GM12875 (cell line): Measurements from ENCODE around the gene ZBTB7C.

Source experiments
- H3K4me3 ChIP-seq: one replicate; pipeline ENCODE4 v1.5.1; 2011; ENCODE audit warnings: low read depth, low read length, control low read depth
- CTCF ChIP-seq: IDR thresholded peaks from 2 replicates; pipeline ENCODE4 v1.5.1; 2011; ENCODE audit warnings: low read depth, mild to moderate bottlenecking, control low read depth, inconsistent platforms, low read length, moderate library complexity, borderline replicate concordance; ENCODE audit not compliant: insufficient read depth

ZBTB7C gene

GRCh38 chr18:48077291-48077690 lies 331.9 kb downstream of the ZBTB7C start:
- no peak for TF ChIP-seq CTCF
- no peak overlapping the region for H3K4me3 ChIP-seq

- H3K4me3 ChIP-seq: no peak overlapping the region
- TF ChIP-seq CTCF: no peak
Measured at GRCh38 chr18:48076461-48076860, 332.7 kb downstream of the ZBTB7C start.

GRCh38 chr18:48075707-48076093 lies 333.5 kb downstream of the ZBTB7C start:
- no peak overlapping the region for H3K4me3 ChIP-seq
- no peak for TF ChIP-seq CTCF

- no peak for TF ChIP-seq CTCF
- no peak overlapping the region for H3K4me3 ChIP-seq
Measured at GRCh38 chr18:48074929-48075706, 334.1 kb downstream of the ZBTB7C start.

GRCh38 chr18:48073211-48073930 lies 335.8 kb downstream of the ZBTB7C start:
- H3K4me3 ChIP-seq: no peak overlapping the region
- no peak for TF ChIP-seq CTCF

GRCh38 chr18:48072428-48073204 lies 336.6 kb downstream of the ZBTB7C start:
- TF ChIP-seq CTCF: no peak
- H3K4me3 ChIP-seq: no peak overlapping the region
